Hematopoietic multipotent progenitor cell treated with erythropoietin and hydrocortisone succinate and interleukin-3 and kit ligand, for 4 days (in vitro differentiated cells): Measurements from ENCODE around the gene ADCY7.
"Not testable (repeated sequence)": the region's sequence is repeated elsewhere in the genome, so short reads cannot be mapped to it uniquely, and the experiment has no call there.

ENCODE experiments used
- DNase-seq: peaks from one replicate; pipeline ENCODE4 v3.0.0-alpha.2; 2015

ADCY7 gene

GRCh38 chr16:50266337-50267091 is at the start of gene ADCY7:
ADCY7 (plus strand) TSS chr16:50266551; CDS start chr16:50288180, 21,629 bp downstream.
- DNase-seq, result peak; percentile 95

GRCh38 chr16:50219402-50219975 is 46.9 kb upstream of the ADCY7 start:
- DNase-seq, result no peak

DNA sequence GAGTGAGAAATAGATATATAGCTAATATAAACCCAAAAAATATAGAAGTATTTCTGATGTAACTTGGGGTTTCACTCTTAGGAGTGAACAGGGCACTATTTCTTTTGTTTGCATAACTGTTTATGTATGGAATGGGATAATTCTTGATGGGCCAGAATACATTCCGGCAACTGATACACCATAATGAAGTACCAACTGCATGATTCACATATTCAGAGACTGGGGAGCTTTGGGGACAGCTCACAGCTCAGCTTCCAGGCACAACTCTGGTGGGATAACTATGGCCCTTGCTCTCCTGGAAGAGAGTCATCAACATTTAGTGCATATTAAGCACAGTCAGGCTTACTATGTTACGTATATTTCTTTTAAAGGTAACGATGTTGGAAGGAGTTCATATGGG is 42.1 kb upstream of the ADCY7 start:
- DNase-seq, result no peak

- no peak for DNase-seq
Observed at GRCh38 chr16:50227120-50227519, 39.2 kb upstream of the ADCY7 start.

- no peak for DNase-seq
Observed at GRCh38 chr16:50227665-50228064, 38.7 kb upstream of the ADCY7 start.

GRCh38 chr16:50228364-50228868 is 37.9 kb upstream of the ADCY7 start:
- no peak for DNase-seq

- peak; percentile 65 for DNase-seq
Observed at GRCh38 chr16:50229149-50229726, 37.1 kb upstream of the ADCY7 start.

DNA sequence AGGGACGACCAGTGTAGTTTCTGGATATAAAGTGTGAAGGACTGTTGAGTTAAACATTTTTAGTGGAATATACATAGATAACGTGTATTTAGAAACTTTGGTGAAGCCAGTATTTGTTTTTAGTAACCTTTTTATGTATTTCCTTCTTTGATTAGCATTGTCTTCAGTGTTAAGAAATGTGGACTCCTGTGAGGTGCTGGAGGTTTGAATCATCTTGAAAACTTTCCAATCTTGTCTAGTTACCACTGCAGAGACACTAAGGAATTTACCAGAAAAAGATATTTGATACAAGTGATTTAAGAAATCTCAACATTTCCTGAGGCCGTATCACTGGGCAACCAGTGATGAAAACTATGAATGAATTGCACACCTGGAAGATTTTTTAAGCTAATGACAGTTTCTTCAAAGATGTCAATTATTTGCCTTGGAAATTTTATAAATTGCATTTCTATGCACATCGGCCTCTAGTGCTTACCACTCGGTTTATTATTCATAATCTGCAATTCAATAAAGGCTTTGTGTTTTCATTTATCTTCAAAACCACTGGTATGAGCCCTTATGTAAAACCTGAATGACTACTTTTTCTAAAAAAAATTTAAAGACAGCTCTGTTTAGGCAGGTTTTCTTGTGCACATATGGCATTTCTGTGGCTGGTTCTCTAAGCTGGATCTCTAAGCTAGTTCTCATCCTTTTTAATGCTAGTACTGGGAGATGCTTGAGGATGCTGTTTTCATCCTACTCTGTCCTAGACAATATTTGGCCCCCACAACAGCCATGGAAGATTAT is 31.4 kb upstream of the ADCY7 start:
- no peak for DNase-seq

DNA sequence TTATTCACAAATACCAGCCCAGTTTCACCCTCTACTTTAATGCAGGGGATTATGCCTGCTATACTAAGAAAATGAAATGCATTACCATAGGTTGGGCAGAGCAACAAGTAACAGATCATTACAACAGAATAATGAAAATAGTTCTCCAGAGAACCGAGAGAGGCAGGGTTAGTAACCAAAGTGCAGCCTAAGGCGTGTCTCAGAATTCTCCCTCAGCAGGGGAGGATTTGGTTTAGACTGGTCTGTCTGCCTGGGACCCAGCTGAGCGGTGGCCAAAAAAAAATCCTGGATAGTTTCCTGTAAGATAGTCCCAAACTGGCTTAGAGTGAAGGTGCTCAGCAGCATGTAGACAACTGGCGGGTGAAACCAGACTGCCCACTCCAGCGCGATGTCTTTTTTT is 30.8 kb upstream of the ADCY7 start:
- no peak for DNase-seq

- no peak for DNase-seq
Observed at GRCh38 chr16:50238314-50238713, 28.0 kb upstream of the ADCY7 start.

DNA sequence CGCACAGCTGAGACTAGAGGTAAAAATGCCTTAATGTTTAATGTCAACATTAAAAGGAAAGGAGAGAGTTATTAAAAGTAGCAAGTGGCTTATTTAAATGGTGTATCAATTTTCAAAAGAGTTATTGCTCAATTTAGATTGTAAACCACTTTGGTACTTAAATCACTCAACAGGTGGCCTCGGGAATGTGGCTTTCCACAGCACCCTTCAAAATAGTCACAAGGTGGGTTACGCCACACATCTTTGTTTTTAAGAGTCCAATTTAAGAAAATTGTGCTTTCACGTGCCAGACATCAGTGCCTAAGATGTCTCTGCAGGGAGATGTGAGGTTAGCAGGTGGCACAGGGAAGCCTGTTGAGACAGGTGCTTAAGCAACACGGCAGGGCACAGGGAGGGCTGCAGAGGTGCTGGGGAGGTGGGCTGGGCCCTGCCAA is 27.5 kb upstream of the ADCY7 start:
- no peak for DNase-seq

DNA sequence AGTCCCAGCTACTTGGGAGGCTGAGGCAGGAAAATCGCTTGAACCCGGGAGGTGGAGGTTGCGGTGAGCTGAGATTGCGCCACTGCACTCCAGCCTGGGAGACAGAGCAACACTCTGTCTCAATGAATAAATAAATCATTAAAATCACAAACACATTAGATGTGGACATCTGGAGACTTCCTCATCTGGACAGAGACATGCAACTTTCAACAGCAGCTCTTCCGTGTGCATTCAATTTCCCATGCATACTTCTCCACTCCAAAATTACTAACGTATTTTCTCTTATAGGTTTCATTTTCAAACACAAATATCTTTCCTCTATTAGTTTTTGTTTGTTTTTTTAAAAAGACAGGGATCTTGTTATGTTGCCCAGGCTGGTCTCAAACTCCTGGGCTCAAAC is 23.3 kb upstream of the ADCY7 start:
- DNase-seq, result not testable (repeated sequence)

- no peak for DNase-seq
Observed at GRCh38 chr16:50244140-50244503, 22.2 kb upstream of the ADCY7 start.

DNA sequence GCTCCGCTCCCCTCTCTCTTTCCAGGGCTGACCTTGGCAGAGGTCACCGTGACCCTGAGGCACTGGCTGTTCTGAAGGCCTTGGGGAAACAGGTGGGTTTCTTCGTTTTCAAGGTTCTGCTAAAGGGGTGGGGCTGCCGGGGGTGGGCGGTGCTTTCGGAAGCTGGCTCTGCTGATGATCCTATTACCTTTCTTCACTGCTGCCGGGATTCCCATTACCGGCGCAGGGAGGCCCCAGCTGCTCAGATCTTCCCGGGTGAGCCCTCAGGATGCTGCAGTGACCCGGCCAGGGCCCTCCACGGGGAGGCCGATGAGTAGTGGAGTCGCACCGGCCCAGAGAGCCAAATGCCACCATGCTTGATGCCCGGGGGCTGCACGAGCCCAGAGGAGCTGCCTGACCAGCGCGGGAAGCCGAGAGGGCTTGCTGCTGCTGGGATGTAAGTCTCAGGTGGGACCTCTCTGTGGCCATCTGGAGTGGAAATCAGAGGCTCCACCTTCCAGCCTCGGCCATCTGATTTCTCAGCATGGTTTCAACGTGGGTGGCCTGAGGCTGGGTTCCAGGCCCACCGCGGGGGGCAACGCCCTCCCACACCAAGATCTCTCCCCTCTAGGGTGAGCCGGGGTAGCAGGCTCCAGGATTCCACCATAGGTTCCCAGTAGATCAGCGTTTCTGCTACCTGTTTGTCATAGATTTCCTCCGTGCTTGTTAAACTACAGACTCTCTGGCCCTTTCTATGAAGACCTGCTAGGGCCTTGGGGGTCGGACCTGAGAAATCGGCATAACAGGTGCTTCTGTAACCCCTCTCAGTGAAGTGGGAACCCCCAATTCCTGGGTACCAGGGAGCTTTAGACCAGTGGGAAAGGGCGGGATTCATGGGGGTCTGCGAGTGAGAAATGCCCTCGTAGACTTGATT is 21.6 kb upstream of the ADCY7 start:
- no peak for DNase-seq

DNA sequence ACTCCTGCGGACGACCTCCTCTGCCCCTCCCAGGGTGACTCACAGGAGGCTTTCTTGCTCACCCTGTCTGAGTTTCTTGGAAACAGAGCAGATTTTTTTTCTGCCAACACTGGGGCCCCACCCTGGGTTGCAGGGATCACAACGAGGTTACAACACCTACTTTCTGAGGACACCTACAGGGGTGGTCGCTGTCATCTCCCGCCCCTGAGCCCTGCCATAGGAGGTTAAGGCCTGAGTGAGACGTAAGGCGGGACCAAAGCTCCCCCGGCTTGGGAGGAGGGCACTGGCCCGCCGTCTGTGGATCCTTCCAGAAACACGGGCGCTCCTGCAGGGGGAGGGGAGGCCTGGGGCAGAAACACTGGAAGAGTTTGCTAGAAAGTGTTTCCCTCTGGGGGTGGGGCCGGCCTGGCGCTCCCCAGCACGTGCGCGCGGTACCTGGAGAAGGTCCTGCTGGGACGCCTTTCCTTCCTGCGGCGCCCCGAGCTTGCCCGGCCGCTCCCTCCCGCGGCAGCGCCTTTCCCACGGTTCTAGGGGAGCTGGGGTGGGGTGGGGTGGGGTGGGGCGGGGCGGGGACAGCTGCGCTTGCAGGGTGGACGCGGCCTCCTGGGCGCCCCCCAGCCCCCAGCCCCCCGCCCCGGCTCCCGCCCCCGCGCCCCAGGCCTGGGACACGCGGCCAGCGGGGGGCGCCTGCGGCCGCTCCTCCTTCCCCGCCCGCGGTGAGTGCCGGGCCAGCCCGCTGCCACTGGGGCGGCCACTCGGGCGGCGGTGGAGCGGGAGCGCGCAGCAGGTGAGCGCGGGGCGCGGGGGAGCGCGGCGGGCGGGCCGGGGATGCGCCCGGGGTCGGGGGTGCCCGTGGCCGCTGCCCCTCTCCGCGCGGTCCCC is 20.7 kb upstream of the ADCY7 start:
- peak; percentile 75 for DNase-seq

DNA sequence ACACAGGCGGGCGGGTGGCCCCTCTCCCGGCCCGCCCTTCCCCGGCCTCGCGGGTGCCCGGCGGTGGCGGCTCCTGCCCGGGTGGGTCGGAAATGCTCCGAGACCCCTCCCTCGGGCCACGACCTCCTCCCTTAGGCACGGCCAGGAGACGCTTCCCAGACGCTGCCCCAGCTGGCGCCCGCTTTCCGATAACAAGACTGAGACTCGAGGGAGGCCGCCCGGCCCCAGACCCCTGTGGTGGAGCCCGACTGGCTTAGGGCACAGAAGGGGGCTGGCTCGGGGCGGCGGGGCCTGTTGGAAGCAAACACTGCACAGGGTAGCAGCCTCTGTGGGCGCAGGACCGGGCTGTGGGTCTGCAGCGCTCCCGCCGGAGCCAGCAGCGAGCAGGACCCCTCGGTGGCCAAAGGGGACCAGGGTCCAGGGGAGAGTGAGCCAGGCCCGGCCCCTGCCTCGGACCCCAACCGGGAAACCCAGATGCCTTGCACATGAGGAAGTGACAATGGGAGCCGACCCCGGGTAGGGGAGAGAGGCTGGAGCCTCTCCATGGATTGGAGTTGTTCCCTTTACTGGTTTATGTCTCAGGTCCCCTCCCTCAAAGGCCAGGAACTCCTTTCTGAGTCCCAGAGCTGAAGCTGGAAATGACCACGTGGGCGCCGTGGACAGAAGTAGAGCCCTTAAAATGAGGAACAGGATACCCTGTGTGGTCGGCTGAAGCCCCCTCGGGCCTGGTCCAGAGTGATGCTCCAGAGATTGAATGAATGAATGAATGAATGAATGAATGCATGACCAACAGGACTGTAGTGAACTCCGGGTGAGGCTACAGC is 19.8 kb upstream of the ADCY7 start:
- peak; percentile 69 for DNase-seq

GRCh38 chr16:50247123-50247905 is 19.0 kb upstream of the ADCY7 start:
- no peak for DNase-seq

DNA sequence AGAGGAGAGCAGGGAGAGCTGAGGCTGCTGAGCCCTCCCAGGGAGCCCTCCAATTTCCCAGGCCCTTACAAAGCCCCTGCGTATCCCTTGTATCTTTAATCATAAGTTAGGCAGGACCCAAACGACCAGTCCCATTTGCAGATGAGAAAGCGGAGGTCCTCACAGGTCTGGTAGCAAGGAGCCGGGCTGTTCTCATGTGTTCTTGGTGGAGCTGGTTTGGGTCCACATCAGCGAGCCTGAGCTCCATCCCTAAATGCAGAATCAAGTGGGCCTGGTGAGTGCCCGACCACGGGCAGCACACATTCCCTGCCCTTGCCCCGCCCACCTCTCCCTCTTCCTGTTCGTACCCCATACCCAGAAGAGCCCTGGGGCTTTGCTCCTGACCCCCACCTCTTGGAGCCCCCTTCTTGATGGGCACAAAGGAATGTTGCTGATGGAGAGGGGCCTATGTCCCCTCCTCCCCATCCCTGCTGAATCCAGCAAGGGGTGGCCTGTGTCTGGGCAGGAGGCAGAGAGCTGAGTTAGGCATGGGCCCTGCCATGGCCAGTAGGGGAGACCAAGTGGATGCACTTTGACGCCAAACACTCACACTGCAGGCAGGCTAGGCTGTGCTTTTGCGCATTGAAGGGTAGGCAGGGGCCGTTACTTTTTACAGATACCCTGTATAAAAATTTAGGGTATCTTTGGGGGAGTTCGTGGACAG is 18.3 kb upstream of the ADCY7 start:
- no peak for DNase-seq

- DNase-seq, result no peak
Observed at GRCh38 chr16:50248845-50249244, 17.5 kb upstream of the ADCY7 start.
